Activated CD8-positive, alpha-beta memory T cell treated with anti-CD3 and anti-CD28 coated beads, Interleukin-2, amount 50 U/mL, for 24 hours (primary cell): ENCODE measurements around the gene C16orf74.
A peak's percentile ranks its signal among the peaks of the same experiment; 100 is the strongest.

Experiments used
- DNase-seq: peaks from one replicate; pipeline ENCODE4 v3.0.0-alpha.2; 2020; ENCODE audit errors: extremely low read depth

The C16orf74 gene

DNA sequence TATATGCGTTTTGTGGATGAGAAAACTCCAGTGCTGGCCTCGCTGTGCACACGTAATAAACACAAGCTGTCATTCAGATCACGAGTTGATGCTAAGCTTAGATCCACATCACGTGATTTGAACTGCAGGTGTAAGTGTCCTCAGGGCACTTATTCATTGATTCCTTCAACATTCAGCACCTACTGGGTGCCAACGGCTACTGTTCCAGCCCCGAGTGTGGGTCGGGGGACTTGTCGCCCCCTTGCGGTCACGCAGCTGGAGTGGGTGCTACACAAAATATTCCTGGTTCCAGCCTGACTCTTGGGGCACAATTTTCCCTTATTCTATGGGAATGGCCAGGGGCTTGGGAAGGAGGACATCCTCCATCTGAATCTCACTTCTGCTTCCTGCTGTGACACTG, 32.2 kb downstream of the C16orf74 start:
- DNase-seq, result no peak

GRCh38 chr16:85718153-85718477, 32.8 kb downstream of the C16orf74 start:
- DNase-seq, result no peak

- DNase-seq, result peak; percentile 20
These were observed 33.3 kb downstream of the C16orf74 start for GRCh38 chr16:85717393-85718152.

GRCh38 chr16:85716680-85717038, 34.2 kb downstream of the C16orf74 start:
- DNase-seq, result no peak

DNA sequence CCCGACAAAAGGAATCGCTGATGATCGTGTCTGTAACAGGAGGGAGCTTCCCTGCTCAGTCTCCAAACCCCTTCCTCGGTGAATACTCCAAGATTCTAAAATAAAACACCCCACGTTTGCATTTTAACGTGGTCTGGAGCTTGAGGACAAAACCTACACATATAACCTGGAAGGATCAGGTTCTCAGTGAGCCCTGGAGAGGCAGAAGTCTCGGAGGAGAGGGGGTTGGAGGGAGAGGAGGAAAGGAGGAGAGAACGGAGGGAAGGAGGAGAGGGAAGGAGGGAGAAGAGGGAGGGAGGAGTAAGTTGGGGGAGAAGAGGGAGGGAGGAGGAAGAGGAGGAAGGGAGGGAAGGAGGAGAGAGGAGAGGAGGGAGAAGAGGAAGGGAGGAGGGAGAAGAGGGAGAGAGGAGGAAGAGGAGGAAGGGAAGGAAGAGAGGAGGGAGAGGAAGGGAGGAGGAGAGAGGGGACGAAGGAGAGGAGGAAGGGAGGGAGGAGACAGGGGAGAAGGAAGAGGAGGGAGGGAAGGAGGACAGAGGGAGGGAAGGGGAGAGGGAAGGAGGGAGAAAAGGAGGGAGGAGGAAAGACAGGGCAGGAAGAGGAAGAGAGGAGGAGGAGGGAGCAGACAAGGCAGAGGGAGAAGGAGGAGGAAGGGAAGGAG, 34.7 kb downstream of the C16orf74 start:
- no peak for DNase-seq

DNA sequence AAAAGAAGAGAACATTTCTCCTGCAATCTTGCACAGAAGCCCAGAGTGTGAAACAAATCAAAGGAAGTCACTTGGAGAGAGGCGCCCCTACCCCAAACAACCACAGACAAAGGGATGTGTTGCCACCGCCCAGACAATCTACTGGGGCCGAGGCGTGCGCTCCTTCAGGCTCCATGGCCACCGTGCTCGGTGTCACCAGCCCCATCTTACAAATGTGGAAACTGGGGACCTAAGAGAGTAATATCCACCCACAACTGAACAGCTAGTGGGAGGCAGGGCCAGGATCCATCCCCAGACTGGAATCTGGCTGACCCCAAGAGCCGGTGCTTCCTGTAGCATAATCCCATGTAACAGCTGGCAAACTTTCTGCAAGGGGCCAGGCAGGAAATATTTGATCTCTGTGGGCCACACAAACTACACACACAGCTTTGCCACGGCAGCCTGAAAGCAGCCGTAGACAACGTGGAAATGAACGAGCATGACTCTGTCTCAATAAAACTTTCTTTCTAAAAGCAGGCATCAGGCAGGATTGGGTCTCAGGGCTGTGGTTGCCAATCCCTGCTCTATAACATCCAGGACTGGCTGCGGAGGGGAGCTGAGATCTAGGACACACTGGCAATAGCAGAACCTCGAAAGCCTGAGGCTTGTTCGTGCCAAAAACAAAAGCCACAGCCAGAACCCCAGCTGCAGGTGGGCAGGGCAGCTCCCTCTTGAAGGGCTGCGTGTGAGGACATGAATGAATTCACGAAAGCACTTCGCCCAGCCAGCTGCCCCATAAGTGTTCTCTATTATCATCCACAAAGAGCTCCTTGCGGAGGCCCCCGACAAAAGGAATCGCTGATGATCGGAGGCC, 35.5 kb downstream of the C16orf74 start:
- DNase-seq, result no peak

- no peak for DNase-seq
These were observed 38.1 kb downstream of the C16orf74 start for GRCh38 chr16:85712801-85713200.

DNA sequence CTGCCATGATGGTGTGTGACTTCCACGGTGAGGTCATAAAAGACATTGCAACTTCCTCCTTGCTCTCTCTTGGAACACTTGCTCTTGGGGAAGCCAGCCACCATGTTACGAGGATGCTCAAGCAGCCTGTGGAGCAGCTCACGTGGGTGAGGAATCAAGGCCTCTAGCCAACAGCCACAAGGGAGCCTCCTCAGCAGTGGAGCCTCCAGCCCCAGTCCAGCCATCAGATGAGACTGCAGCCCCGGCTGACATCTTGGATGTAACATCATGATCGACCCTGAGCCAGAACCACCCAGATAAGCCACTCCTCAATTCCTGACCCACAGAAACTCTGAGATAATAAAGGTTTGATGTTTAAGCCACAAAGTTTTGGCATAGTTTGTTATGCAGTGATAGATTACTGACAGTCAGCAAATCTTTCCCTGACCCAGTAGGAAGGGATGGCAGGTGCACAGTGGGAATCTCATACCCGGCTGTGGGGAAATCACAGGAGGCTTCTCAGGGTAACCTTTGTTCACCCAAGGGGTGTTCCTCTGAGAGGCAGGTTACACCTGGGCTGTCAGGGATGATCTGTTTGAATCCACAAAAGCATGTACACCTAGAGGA, 38.8 kb downstream of the C16orf74 start:
- DNase-seq, result no peak

DNA sequence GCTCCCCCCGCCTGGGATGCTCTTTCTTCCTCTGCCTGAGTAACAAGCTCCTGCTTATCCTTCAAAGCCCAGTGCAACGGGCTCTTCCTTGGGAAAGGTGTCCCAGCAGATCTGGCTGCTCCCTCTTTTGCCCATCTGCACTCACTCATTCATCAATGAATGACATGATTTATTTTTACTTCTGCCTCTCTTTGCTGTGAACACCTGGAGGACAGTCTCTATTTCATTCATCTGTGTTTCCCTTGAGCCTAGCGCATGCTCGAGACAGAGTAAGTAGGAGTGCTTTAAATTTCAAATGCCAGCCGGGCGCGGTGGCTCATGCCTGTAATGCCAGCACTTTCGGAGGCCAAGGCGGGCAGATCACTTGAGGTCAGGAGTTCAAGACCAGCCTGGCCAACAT, 40.2 kb downstream of the C16orf74 start:
- no peak for DNase-seq

DNA sequence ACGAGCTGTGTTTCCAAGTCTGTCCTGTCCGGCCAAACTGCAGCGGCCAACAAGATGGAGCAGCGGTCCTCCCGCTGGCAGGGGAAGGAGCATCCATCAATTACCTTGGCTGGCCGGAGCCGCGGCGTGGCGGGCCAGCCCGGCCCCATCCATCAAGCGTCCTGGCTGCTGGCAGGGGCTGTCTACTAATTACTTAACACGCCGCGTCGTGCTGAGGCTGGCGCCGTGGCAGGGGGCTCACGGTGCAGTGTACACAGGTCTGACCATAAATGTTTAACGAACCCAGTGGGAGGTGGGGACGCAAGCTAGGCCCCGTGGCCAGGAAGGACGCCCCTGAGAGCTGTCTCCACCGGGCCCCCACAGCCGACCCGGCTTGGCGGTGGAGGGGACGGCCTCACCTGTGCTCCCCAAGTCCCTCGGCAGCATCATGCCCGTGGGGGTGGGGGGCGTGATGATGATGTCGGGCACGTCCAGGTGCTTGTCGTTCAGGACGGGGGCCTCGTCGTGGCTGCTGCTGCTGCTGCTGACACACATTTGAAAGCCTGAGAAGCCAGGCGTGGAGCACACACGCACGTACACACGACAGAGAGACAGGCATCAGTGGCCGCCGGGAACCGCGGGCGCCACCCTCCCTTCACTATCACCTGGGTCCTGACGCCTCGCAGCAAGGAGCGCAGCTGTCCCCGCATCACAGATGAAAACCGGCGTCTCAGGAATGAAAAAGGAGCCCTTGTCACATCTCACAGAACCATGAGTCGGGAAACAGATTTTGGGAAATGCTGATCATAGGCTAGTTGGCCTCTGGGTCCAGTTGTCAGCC, 40.9 kb downstream of the C16orf74 start:
- no peak for DNase-seq

DNA sequence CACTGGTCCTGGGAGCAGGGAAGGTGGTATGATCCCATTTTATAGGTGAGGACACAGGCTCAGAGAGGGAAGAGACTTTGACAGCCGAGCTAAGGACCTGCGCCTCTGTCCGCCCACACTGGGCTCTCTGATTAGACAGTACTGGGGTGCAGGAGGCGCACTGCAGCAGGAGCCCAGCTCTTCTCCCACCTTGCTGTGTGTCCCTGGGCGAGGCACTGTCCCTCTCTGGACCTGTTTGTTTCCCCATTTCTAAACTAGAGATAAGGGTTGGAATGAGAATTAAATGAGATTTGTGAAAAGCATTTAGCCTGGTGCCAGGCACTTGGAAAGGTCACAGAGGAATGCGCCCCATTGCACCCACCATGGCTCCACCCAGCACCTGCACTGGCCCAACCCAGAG, 42.6 kb downstream of the C16orf74 start:
- DNase-seq, result no peak

DNA sequence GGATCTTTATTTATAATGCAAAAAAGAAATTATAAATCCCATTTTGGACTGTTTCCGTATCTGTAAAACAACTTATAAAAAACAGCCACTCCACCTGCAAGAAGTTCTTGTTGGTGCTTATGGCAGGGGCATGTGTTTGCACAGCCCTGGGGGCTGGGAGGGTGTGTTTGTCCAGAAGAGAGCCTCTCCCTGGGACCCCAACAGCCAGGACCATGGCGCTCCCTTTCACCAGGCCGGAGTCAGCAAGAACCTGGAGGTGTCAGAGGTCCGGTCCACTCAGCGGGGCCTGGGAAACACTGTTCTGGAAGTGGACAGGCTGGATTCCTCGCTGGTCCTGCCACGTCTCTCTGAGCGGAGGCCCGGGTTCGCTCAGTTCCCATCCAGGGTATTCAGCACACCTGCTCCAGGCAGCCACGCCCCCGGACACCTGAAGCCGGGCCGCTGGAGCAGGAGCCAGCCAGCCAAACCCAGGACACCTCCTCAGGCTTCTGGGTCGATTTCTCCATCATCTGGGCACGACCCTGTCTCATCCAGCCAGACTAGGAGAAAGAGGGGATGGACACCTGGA, 43.3 kb downstream of the C16orf74 start:
- no peak for DNase-seq

DNA sequence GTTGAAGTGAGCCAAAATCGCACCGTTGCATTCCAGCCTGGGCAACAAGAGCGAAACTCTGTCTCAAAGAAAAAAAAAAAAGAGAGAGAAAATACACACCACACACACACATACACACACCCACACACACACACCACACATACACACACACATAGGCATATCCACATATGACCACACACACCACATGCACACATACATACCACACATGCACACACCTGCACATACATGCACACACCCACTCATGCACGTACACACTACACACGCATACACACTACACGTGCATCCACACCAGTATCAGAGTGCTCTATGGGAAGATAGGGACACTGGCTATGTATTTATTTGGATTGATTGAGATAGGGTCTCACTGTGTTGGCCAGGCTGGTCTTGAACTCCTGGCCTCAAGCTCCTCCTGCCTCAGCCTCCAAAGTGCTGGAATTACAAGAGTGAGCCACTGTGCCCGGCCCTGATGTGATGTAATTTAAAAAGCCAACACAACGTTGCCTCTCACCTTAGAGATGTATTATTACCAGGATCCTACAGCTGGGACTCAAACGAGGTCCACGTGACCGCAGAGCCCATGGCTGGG, 44.4 kb downstream of the C16orf74 start:
- no peak for DNase-seq

DNA sequence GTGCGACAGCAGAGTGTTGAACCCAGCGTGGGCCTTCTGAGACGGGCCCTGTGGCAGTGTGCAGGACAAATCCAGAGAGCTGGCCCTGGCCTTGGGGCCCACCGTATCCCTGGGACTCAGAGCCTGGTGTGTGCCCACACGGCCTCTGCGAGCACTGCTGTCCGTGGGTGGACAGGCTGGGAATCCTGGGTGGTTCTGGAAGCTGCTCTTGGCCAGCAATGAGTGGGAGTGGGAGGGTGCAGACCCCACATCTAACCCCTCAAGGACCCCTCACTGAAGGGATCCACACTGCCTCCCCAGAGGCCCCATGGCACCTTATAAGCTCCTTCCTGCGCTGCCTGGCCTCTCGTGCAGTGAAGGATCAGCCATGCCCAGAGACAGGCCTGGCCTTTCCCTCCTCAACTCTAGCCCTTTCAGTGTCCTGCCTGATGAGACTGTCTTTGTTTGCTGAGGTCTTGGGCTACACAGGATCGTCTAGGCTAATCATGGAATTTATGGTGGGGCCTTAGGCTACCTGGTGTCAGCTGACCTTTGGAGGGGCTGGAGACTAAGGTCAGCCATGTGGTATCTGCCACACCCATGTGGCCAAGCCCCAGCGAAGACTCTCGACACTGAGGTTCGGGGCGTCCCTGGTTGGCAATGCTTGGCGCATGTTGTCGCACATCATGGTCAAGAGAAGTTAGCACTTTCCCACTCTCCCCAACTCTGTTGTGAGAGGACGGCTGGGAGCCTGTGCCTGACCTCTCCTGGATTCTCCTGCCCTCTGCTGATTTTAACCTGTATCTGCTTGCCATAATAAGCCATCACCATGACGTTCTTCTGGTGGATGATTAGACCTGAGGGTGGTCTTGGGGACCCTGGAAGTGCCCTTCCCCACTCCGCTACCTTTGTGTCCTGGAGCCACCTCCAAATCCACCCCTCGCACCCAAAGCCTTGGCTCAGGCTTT, 45.7 kb downstream of the C16orf74 start:
- no peak for DNase-seq

GRCh38 chr16:85704011-85704410, 46.9 kb downstream of the C16orf74 start:
- DNase-seq, result no peak

GRCh38 chr16:85699628-85700027, 51.3 kb downstream of the C16orf74 start:
- no peak for DNase-seq

DNA sequence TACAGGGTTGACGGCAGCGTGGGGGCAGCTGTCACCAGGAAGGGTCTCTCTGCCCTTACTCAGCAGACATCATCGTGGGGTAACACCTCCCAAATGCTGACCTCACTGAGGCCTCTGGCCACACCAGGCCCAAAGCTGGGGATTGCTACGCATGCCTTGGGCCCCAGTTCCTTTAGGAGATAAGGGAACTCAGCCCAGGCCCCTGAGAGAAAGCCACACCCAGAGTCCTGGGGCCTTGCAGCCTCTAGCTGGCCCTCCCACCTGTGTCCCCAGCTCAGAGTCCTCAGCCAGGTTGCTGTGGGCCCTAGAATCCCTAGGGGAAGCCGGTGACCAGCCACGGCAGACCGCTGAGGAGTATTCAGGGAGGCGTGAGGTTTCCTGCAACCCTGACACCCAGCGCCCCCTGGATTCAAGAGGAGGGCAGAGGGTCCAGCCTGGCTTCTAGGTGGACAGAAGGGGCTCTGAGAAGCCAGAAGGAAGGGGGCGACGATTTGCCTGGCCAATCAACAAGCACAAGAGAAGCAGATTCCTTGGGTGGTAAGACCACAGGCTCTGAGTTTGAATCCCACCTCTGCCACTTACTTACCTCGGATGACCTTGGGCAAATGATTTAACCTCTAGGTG, 51.8 kb downstream of the C16orf74 start:
- no peak for DNase-seq

GRCh38 chr16:85698459-85698891, 52.4 kb downstream of the C16orf74 start:
- no peak for DNase-seq

- DNase-seq, result no peak
These were observed 53.5 kb downstream of the C16orf74 start for GRCh38 chr16:85697431-85697830.
